Occipital lobe (tissue), 2 donors: ENCODE data around the gene BABAM2. TPM values are rescaled to one million over a fixed set of nuclear protein-coding genes. Genes with fewer than 3 reads are reported as not detected.

Source experiments
- DNase-seq: peaks from one replicate; lab custom pipeline; 2025; lab: John Stamatoyannopoulos, UW
- total RNA-seq: library from RNA; depleted of rRNA; stranded (reverse); fragments of >200 nt; gene quantifications from one replicate; pipeline ENCODE4 v1.2.3, GENCODE V29; 2014

The BABAM2 gene
- total RNA-seq, 1 donor from 2014 or later = 13.4 TPM

DNA sequence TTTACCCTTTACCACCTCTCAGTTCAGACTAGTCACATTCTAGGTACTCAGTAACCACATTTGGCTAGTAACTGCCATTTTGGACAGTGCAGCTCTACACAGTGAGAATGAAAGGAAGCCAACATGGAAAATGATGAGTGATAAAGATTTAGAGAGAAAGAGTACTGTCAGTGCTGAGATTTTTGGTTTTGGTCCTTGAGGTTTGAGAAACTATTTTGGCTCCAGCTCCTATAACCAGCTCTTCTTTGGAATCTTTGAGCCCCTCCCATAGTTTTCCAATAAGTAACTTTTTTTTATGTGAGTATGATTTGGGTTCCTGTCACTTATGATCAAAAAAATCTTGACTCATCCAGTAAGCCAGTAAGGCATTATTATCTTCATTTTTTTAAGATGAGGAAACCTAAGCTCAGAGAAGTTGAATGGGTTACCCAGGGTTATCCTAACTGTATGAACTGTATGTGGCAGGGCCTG lies 173.0 kb downstream of the BABAM2 start:
- DNase-seq = no peak

GRCh38 chr2:28067602-28068001 lies 177.1 kb downstream of the BABAM2 start:
- no peak for DNase-seq

DNA sequence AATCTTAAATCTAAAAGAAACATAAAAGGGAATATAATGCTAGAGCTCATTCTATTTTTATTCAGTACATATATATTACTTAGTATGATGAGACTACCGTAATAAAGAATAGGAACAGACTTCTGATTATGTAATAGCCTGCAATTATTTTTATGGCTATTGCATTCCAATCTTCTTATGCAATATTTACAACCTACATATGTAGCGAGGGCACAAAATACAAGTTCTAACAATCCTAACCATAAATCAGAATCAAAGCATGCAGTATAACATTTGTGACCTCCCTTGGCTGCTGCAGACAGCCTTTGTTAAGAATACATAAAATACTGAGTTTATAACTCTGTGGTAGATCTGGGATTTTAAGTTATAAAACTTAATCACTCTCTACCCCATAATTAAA lies 177.6 kb downstream of the BABAM2 start:
- no peak for DNase-seq

GRCh38 chr2:28068527-28068926 lies 178.0 kb downstream of the BABAM2 start:
- no peak for DNase-seq

- no peak for DNase-seq
Measured at GRCh38 chr2:28071221-28071620, 180.7 kb downstream of the BABAM2 start.

DNA sequence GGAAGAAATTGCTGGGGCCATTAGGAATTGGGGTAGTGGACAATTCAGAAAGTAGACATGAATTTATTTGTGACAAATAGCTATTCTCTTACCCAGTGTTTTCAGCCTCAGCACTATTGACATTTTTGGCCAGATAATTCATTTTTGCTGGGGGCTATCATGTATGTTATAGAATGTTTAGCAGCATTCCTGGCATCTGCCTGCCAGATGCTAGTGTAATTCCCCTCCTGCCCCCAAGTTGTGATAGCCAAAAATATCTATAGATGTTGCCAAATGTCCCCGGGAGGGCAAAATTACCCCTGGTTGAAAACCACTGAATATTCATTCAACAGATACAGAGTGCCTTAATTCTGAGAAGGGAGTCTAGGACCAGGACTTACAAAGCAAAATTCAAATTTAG lies 183.6 kb downstream of the BABAM2 start:
- no peak for DNase-seq

GRCh38 chr2:28080911-28081310 lies 190.4 kb downstream of the BABAM2 start:
- peak; percentile 3 for DNase-seq

GRCh38 chr2:28082131-28082530 lies 191.6 kb downstream of the BABAM2 start:
- no peak for DNase-seq

DNA sequence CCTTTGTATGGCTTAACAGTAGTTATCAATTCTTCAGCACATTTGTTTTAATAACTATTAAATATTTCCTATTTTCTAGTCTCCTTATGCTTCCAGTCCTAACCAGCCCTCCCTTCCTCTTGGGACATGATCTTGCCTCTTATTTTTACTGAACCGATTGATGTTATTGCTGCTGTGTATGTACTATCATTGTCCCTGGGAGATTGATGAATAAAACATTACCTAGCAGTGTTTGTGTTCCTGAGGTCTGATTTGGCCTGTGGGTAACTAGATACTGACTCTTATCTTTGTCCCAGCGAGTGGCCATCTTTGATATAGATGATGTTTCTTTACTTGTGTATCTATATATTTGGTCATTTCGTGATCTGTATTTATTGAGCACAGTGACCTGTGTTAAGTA lies 192.9 kb downstream of the BABAM2 start:
- DNase-seq = no peak

- DNase-seq = no peak
Measured at GRCh38 chr2:28084564-28084963, 194.0 kb downstream of the BABAM2 start.

DNA sequence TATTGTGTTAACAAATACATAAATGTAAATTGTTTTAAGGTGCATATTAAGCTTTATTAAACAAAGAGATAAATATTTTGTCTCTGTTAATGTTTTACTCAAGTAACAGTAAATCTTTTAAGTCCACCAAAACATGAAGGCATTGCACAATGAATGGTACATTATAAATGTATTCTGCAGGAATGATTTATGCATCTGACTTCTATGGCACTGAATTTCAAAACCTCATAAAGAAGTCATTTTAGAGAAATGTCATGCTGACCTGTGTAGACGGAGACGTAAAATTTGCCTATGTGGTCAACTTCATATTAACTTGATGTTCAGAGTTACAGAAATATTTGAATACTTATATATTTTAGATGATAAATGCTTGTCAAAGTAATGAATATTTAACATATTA lies 194.7 kb downstream of the BABAM2 start:
- no peak for DNase-seq

DNA sequence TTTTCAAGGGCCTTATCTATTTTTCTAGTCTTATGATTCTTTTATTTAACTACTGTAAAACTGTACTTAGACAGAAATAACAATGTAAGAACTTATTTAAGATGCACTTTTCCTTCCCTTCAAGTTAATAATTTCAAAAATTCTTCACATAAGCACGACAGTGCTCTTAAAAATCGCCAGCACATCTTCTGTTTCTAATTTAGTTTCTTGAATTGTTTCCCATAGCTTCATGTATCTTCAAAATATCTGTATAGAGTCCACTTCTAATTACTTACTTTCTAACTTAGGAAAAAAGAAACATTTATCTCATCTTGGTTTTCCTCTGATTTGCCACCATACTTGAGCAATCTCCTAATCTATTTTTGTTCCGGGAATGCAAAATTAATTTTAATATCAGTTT lies 196.1 kb downstream of the BABAM2 start:
- no peak for DNase-seq

DNA sequence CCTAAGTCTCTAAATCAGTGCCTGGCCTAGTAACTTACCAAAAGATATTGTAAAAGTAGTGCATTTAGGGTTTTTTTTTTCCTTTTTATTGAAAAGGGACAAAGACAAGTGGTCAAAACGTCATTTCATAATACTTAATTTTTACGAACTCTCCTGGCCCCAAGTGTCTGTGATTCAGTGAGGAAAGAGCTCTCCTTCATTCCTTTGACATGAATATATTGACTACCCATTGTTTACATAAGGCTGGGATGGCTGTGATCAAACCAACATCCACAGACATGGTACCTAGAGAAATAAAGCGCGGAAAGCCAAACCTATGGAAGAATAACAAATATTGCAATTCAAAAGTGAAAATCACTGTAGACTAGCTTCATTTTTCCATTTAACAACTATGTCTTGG lies 198.4 kb downstream of the BABAM2 start:
- no peak for DNase-seq

DNA sequence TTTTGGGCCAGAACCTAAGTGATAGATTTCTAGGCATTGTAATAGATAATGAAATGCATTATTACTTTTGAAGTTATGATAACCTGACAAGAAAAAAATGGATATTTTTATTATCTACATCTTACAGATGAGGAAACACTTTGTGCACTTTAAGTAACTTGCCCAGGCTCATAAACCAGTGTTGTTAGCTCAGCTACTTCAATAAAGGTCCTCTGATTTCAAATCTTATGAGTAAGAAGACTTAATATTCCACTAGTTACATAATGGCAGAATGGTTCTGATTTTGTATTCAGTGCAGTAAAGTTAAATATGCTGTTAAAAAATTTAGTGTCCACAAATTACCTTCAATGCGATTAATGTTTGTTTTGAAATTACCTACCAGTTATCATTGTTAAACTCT lies 199.0 kb downstream of the BABAM2 start:
- DNase-seq = no peak

DNA sequence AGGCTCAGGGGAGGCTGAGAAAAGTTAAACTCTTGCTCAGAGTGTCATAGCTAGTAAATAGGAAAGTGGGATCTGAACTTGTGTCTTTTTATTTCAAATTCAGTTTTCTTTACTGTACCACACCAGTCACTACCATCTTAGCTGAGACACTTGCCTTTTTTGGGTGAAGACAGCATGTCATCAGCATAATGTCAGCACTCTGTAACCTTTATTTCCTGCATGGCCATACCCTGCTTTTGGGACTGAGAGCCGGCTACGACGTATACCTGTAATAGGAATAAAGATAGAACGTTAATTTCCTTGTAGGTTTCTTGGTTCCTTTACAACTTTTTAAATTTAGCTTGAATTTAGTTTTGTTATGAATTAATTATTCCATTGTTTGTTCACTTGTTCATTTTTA lies 202.8 kb downstream of the BABAM2 start:
- no peak for DNase-seq

DNA sequence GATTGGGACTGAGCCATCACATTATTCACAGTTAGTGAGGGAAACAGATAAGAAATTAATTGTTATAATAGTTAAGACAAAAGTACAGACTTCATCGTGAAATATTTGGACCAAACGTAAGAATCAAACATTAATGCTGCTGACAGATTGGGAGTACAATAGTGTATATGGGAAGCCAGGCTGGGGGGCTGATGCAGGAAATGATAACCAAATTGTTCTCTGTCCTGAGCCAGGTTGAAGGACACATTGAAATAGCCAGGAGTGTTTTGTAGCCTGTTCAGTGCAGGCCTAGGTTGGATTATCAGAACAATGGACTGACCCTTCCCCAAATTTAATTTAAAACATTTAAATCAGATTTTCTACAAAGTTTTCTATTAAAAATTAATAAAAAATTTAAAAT lies 203.2 kb downstream of the BABAM2 start:
- DNase-seq = no peak

- DNase-seq = no peak
Measured at GRCh38 chr2:28094739-28095138, 204.2 kb downstream of the BABAM2 start.

- no peak for DNase-seq
Measured at GRCh38 chr2:28095622-28096021, 205.1 kb downstream of the BABAM2 start.

DNA sequence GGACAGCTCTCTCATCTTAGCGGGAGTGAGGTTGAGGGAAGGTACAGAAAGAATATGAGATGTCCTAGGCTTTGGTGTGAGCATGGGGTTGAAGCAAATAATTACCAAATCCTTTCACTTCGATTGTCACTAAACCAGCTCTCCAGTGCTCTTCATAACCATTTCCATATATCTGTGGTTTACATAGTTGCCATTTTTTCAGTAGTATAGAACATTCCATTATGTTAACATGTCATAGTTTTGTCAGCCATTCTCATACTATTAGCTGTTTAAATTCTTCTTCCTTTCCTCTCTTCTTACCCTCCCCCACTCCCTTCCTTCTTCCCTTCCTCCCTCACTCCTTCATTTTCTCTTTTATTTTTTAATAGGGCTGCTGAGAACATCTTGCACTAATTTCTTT lies 205.9 kb downstream of the BABAM2 start:
- no peak for DNase-seq

DNA sequence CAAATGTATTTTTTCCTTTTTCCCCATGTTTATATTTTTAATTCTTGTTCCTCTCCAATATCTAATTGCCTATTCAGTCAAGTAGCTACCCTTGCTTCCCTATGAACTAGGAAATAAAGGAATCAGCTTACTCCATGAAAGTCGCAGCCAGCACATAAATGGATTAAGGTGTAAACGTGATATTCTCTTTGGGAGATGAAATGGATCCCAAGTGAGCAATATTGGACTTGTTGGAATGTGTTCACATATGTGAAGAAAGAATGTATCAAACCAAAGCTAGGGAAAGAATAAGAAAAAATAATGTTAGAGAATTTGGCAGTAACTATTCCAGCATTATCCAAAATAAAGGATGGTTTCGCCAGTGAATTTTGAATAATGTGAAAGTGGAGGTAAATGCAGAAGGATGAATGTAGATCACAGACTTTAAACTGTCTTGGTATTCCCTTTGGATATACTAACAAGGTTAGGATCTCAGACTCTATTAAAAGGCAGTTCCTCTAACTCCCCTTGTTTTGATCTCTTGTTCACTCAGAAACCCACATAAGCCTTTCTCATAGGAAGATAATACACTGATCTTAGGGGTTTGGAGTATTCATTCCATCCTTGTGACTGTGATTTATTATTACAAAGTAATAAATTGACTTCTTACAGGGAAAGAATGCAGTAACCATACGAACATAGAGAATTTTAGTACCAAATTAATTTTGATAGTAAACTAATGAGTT lies 208.1 kb downstream of the BABAM2 start:
- no peak for DNase-seq

GRCh38 chr2:28101123-28101522 lies 210.6 kb downstream of the BABAM2 start:
- DNase-seq = no peak

GRCh38 chr2:28101892-28102291 lies 211.4 kb downstream of the BABAM2 start:
- no peak for DNase-seq

DNA sequence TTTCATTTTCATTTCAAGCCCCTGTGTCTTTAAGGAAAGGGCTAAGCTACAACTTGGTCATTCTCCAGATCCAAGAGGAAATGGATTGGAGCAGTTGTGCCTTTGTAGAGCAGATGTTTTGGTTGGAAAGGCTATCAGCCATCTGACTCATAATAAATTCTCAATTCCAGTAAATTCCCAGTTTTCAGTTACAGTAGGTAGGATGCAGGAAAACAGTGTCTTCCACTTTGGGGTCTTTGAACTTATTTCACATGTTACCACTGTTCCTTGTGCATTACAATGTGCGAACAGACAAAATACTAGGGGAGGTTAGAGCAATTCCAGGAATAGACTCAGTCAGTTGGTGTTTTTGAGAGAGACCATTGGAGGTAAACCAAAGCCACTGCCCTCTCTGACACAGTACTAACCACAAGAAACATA lies 211.9 kb downstream of the BABAM2 start:
- DNase-seq = no peak

GRCh38 chr2:28103611-28104010 lies 213.1 kb downstream of the BABAM2 start:
- no peak for DNase-seq
